ENCODE measurements around the gene C6orf132.

GRCh38 chr6:42100029-42100901, 42.2 kb downstream of the C6orf132 start:
- no peak for TF ChIP-seq CTCF (IDR thresholded peaks at IDR 0.05; ENCODE audit: low read depth, low read length, poor library complexity, severe bottlenecking)
- TF ChIP-seq EZH2phosphoT487 (IDR thresholded peaks at IDR 0.05; ENCODE audit: borderline replicate concordance, low read length), result no peak

Measured in DOHH2 (cell line).